ENCODE data around the gene CLEC2L. TPM values are rescaled to one million over a fixed set of nuclear protein-coding genes. Genes with fewer than 3 reads are reported as not detected.
A peak's percentile ranks its signal among the peaks of the same experiment; 100 is the strongest.

The CLEC2L gene
- total and polyA plus RNA-seq, 2 experiments from 2014 or later = not detected

DNA sequence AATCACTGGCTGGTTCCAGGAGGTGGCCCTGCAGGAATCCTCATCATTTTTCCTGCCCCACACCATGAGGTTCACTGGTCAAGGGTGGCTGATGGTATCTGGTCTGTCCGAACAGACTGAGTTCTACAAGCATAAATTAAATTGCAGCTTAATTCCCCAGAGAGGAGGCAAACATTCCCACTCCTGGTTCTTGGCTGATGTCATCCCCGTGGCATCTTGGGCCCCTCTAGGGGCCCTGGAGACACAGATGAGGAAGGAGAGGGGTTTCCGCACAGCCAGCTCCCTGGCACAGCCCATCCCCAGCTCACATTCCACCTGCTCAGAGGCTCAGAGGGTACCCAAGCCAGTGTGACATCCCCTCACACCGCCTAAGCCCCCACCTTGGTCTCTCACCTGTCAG lies 34.7 kb upstream of the CLEC2L start (continued):
- TF ChIP-seq, protein P1, sequence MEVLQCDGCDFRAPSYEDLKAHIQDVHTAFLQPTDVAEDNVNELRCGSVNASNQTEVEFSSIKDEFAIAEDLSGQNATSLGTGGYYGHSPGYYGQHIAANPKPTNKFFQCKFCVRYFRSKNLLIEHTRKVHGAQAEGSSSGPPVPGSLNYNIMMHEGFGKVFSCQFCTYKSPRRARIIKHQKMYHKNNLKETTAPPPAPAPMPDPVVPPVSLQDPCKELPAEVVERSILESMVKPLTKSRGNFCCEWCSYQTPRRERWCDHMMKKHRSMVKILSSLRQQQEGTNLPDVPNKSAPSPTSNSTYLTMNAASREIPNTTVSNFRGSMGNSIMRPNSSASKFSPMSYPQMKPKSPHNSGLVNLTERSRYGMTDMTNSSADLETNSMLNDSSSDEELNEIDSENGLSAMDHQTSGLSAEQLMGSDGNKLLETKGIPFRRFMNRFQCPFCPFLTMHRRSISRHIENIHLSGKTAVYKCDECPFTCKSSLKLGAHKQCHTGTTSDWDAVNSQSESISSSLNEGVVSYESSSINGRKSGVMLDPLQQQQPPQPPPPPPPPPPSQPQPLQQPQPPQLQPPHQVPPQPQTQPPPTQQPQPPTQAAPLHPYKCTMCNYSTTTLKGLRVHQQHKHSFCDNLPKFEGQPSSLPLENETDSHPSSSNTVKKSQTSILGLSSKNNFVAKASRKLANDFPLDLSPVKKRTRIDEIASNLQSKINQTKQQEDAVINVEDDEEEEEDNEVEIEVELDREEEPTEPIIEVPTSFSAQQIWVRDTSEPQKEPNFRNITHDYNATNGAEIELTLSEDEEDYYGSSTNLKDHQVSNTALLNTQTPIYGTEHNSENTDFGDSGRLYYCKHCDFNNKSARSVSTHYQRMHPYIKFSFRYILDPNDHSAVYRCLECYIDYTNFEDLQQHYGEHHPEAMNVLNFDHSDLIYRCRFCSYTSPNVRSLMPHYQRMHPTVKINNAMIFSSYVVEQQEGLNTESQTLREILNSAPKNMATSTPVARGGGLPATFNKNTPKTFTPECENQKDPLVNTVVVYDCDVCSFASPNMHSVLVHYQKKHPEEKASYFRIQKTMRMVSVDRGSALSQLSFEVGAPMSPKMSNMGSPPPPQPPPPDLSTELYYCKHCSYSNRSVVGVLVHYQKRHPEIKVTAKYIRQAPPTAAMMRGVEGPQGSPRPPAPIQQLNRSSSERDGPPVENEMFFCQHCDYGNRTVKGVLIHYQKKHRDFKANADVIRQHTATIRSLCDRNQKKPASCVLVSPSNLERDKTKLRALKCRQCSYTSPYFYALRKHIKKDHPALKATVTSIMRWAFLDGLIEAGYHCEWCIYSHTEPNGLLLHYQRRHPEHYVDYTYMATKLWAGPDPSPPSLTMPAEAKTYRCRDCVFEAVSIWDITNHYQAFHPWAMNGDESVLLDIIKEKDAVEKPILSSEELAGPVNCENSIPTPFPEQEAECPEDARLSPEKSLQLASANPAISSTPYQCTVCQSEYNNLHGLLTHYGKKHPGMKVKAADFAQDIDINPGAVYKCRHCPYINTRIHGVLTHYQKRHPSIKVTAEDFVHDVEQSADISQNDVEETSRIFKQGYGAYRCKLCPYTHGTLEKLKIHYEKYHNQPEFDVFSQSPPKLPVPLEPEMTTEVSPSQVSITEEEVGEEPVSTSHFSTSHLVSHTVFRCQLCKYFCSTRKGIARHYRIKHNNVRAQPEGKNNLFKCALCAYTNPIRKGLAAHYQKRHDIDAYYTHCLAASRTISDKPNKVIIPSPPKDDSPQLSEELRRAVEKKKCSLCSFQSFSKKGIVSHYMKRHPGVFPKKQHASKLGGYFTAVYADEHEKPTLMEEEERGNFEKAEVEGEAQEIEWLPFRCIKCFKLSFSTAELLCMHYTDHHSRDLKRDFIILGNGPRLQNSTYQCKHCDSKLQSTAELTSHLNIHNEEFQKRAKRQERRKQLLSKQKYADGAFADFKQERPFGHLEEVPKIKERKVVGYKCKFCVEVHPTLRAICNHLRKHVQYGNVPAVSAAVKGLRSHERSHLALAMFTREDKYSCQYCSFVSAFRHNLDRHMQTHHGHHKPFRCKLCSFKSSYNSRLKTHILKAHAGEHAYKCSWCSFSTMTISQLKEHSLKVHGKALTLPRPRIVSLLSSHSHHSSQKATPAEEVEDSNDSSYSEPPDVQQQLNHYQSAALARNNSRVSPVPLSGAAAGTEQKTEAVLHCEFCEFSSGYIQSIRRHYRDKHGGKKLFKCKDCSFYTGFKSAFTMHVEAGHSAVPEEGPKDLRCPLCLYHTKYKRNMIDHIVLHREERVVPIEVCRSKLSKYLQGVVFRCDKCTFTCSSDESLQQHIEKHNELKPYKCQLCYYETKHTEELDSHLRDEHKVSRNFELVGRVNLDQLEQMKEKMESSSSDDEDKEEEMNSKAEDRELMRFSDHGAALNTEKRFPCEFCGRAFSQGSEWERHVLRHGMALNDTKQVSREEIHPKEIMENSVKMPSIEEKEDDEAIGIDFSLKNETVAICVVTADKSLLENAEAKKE (CRISPR knock-in tag; IDR thresholded peaks at IDR 0.05) = no peak
- TF ChIP-seq, protein P2, sequence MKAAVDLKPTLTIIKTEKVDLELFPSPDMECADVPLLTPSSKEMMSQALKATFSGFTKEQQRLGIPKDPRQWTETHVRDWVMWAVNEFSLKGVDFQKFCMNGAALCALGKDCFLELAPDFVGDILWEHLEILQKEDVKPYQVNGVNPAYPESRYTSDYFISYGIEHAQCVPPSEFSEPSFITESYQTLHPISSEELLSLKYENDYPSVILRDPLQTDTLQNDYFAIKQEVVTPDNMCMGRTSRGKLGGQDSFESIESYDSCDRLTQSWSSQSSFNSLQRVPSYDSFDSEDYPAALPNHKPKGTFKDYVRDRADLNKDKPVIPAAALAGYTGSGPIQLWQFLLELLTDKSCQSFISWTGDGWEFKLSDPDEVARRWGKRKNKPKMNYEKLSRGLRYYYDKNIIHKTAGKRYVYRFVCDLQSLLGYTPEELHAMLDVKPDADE (IDR thresholded peaks at IDR 0.05) = no peak
- TF ChIP-seq STAT1 (IDR thresholded peaks at IDR 0.05; ENCODE audit: unreplicated experiment) = no peak

DNA sequence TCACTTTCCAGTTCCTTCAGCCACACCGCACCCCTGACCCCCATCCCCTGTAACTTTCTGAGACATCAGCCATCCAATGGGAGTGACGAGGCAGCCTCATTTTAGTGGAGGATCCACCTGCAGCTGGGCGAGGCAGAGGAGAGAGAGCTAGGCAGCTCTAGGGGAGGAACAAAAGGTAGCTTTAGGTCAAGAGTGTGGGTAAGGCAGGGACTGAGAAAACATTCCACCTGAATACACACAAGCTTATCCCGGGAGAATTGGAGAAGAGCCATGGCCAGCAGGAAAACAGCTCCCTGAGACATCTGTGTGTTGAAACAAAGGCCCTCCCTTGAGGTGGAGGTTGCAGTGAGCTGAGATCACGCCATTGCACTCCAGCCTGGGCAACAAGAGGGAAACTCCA lies 33.4 kb upstream of the CLEC2L start:
- Histone ChIP-seq H3K36me3 (ENCODE audit: insufficient read depth) (no peaks in the 10 kb centered on the region), H2AFZ (peak overlapping the region; percentile 60; the same call in 1 of the 2 replicates), H3K9me2 (ENCODE audit: insufficient read depth) (no peaks in the 10 kb centered on the region), H3K4me3 (no peak overlapping the region), H3F3A (replicated peaks; ENCODE audit: low read depth) (no peaks in the 10 kb centered on the region), H4K20me1 (replicated peaks; ENCODE audit: insufficient read depth) (no peaks in the 10 kb centered on the region), H3K79me2 (replicated peaks; ENCODE audit: insufficient read depth) (no peaks in the 10 kb centered on the region), H3K27ac (ENCODE audit: low read depth) (no peak overlapping the region), H3K4me1 (ENCODE audit: insufficient read depth) (no peaks in the 10 kb centered on the region), H3K4me2 (no peak overlapping the region), H3K27me3 (ENCODE audit: insufficient read depth) (0 out of 2 replicates have a peak, but pooled peaks cover 3% of the 10 kb centered on the region)
- H3K27me3 Mint-ChIP-seq (ENCODE audit: insufficient read depth, low read depth, poor library complexity) = peaks cover 3% of the 10 kb centered on the region
- H3K27ac Mint-ChIP-seq = no peak overlapping the region
- peaks cover 5% of the 10 kb centered on the region for H3K9me3 Mint-ChIP-seq
- no peak overlapping the region for H3K4me3 Mint-ChIP-seq
- ATAC-seq (peak; percentile 44; the same call in 2 of the 3 replicates), DNase-seq (ENCODE audit: low spot score) (no peak)
- no peaks in the 10 kb centered on the region for H3K36me3 Mint-ChIP-seq (ENCODE audit: low read depth)
- H3K4me1 Mint-ChIP-seq = peaks cover 2% of the 10 kb centered on the region; the same call in 1 of the 3 replicates
- TF ChIP-seq, protein P3, sequence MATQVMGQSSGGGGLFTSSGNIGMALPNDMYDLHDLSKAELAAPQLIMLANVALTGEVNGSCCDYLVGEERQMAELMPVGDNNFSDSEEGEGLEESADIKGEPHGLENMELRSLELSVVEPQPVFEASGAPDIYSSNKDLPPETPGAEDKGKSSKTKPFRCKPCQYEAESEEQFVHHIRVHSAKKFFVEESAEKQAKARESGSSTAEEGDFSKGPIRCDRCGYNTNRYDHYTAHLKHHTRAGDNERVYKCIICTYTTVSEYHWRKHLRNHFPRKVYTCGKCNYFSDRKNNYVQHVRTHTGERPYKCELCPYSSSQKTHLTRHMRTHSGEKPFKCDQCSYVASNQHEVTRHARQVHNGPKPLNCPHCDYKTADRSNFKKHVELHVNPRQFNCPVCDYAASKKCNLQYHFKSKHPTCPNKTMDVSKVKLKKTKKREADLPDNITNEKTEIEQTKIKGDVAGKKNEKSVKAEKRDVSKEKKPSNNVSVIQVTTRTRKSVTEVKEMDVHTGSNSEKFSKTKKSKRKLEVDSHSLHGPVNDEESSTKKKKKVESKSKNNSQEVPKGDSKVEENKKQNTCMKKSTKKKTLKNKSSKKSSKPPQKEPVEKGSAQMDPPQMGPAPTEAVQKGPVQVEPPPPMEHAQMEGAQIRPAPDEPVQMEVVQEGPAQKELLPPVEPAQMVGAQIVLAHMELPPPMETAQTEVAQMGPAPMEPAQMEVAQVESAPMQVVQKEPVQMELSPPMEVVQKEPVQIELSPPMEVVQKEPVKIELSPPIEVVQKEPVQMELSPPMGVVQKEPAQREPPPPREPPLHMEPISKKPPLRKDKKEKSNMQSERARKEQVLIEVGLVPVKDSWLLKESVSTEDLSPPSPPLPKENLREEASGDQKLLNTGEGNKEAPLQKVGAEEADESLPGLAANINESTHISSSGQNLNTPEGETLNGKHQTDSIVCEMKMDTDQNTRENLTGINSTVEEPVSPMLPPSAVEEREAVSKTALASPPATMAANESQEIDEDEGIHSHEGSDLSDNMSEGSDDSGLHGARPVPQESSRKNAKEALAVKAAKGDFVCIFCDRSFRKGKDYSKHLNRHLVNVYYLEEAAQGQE (IDR thresholded peaks at IDR 0.05; ENCODE audit: unreplicated experiment) = no peak
- TF ChIP-seq, protein P4, sequence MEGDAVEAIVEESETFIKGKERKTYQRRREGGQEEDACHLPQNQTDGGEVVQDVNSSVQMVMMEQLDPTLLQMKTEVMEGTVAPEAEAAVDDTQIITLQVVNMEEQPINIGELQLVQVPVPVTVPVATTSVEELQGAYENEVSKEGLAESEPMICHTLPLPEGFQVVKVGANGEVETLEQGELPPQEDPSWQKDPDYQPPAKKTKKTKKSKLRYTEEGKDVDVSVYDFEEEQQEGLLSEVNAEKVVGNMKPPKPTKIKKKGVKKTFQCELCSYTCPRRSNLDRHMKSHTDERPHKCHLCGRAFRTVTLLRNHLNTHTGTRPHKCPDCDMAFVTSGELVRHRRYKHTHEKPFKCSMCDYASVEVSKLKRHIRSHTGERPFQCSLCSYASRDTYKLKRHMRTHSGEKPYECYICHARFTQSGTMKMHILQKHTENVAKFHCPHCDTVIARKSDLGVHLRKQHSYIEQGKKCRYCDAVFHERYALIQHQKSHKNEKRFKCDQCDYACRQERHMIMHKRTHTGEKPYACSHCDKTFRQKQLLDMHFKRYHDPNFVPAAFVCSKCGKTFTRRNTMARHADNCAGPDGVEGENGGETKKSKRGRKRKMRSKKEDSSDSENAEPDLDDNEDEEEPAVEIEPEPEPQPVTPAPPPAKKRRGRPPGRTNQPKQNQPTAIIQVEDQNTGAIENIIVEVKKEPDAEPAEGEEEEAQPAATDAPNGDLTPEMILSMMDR (conservative IDR thresholded peaks at IDR 0.05; ENCODE audit: low read depth in 2 of 2) = no peak

Measured in GM23338 (cell line).